ENCODE results near the gene ADI1.

ADI1 gene

GRCh38 chr2:3536682-3537632 is 17.6 kb upstream of the ADI1 start:
- Histone ChIP-seq H3K9ac (ENCODE audit: low read length) (no peak overlapping the region), H3K27ac (ENCODE audit: low read depth, low read length) (no peak overlapping the region), H3K27me3 (ENCODE audit: low read length) (no peaks in the 10 kb centered on the region), H3K9me3 (ENCODE audit: insufficient read depth, low read length) (peaks cover 10% of the 10 kb centered on the region; the same call in 1 of the 2 replicates), H3K4me3 (ENCODE audit: insufficient read depth, low read length, poor library complexity, severe bottlenecking) (no peak overlapping the region), H4K20me1 (ENCODE audit: low read depth, low read length) (no peaks in the 10 kb centered on the region), H3K36me3 (ENCODE audit: low read length) (no peaks in the 10 kb centered on the region), H3K9me2 (replicated peaks; ENCODE audit: insufficient read depth, low read length) (no peaks in the 10 kb centered on the region), H3F3A (ENCODE audit: insufficient read depth) (no peaks in the 10 kb centered on the region), H3K79me2 (ENCODE audit: insufficient read depth, low read length) (no peaks in the 10 kb centered on the region; the same call in 1 of the 2 replicates), H2AFZ (ENCODE audit: low read depth, low read length, severe bottlenecking) (no peak overlapping the region), H3K4me2 (ENCODE audit: low read depth, low read length, poor library complexity, severe bottlenecking) (no peak overlapping the region)
- no peak for TF ChIP-seq CTCF (IDR thresholded peaks at IDR 0.05; ENCODE audit: insufficient read depth, low read length, poor library complexity, severe bottlenecking)
- no peak for TF ChIP-seq EZH2phosphoT487 (conservative IDR thresholded peaks at IDR 0.05; ENCODE audit: low read length)

GRCh38 chr2:3535794-3536681 is 16.7 kb upstream of the ADI1 start:
- Histone ChIP-seq H3K4me3 (ENCODE audit: insufficient read depth, low read length, poor library complexity, severe bottlenecking) (no peak overlapping the region), H4K20me1 (ENCODE audit: low read depth, low read length) (no peaks in the 10 kb centered on the region), H2AFZ (ENCODE audit: low read depth, low read length, severe bottlenecking) (no peak overlapping the region), H3K9me2 (replicated peaks; ENCODE audit: insufficient read depth, low read length) (no peaks in the 10 kb centered on the region), H3K79me2 (ENCODE audit: insufficient read depth, low read length) (no peaks in the 10 kb centered on the region), H3K9ac (ENCODE audit: low read length) (no peak overlapping the region), H3F3A (ENCODE audit: insufficient read depth) (no peaks in the 10 kb centered on the region), H3K27me3 (ENCODE audit: low read length) (no peaks in the 10 kb centered on the region), H3K36me3 (ENCODE audit: low read length) (no peaks in the 10 kb centered on the region), H3K4me2 (ENCODE audit: low read depth, low read length, poor library complexity, severe bottlenecking) (no peak overlapping the region), H3K9me3 (ENCODE audit: insufficient read depth, low read length) (peaks cover 10% of the 10 kb centered on the region; the same call in 1 of the 2 replicates), H3K27ac (ENCODE audit: low read depth, low read length) (no peak overlapping the region)
- TF ChIP-seq CTCF (IDR thresholded peaks at IDR 0.05; ENCODE audit: insufficient read depth, low read length, poor library complexity, severe bottlenecking) (no peak), EZH2phosphoT487 (conservative IDR thresholded peaks at IDR 0.05; ENCODE audit: low read length) (no peak)

- no peaks in the 10 kb centered on the region for H3K79me2 ChIP-seq (ENCODE audit: insufficient read depth, low read length)
- no peaks in the 10 kb centered on the region for H3K9me2 ChIP-seq (replicated peaks; ENCODE audit: insufficient read depth, low read length)
- H3K27me3 ChIP-seq (ENCODE audit: low read length): no peaks in the 10 kb centered on the region
- no peak overlapping the region for H3K4me3 ChIP-seq (ENCODE audit: insufficient read depth, low read length, poor library complexity, severe bottlenecking)
- H3K4me2 ChIP-seq (ENCODE audit: low read depth, low read length, poor library complexity, severe bottlenecking): no peak overlapping the region
- peaks cover 10% of the 10 kb centered on the region; the same call in 1 of the 2 replicates for H3K9me3 ChIP-seq (ENCODE audit: insufficient read depth, low read length)
- no peak overlapping the region for H3K27ac ChIP-seq (ENCODE audit: low read depth, low read length)
- H4K20me1 ChIP-seq (ENCODE audit: low read depth, low read length): no peaks in the 10 kb centered on the region
- TF ChIP-seq EZH2phosphoT487 (conservative IDR thresholded peaks at IDR 0.05; ENCODE audit: low read length): no peak
- TF ChIP-seq CTCF (IDR thresholded peaks at IDR 0.05; ENCODE audit: insufficient read depth, low read length, poor library complexity, severe bottlenecking): no peak
- no peaks in the 10 kb centered on the region for H3F3A ChIP-seq (ENCODE audit: insufficient read depth)
- no peak overlapping the region for H3K9ac ChIP-seq (ENCODE audit: low read length)
- H2AFZ ChIP-seq (ENCODE audit: low read depth, low read length, severe bottlenecking): no peak overlapping the region
- no peaks in the 10 kb centered on the region for H3K36me3 ChIP-seq (ENCODE audit: low read length)
Measured at GRCh38 chr2:3535467-3535793, 16.1 kb upstream of the ADI1 start.
